Common myeloid progenitor, CD34-positive (primary cell): Measurements from ENCODE around the gene STK32B.

Source experiments
- CTCF ChIA-PET: fragments of 350-600 bp; sonication (Branson Sonifier 250); formaldehyde crosslinking; loops from one replicate; lab custom pipeline; 2021; ENCODE audit warnings: antibody characterized with exemption; lab: Charles Lee
- POLR2A ChIA-PET: fragments of 350-600 bp; sonication (Branson Sonifier 250); formaldehyde crosslinking; loops from one replicate; lab custom pipeline; 2021; ENCODE audit warnings: antibody characterized with exemption; lab: Charles Lee
- DNase-seq, 3 donors: peaks; one replicate each; pipeline versions ENCODE4 v3.0.0 to v3.0.0-alpha.2; 2013
- H3K27ac ChIP-seq, 2 experiments: 1 replicate in 1 of 2; 2 replicates in 1 of 2; pipeline ENCODE4 v1.7.0; 2013; ENCODE audit warnings: inconsistent platforms in 2 of 2, low read length in 2 of 2, mild to moderate bottlenecking in 2 of 2, low read depth in 1 of 2, moderate library complexity in 1 of 2; ENCODE audit not compliant: severe bottlenecking in 2 of 2, insufficient read depth in 1 of 2, poor library complexity in 1 of 2
- H3K27me3 ChIP-seq, 5 experiments: replicated peaks in 2 of 5; 1 replicate in 3 of 5; 2 replicates in 2 of 5; pipeline versions ENCODE4 v1.6.1 to v1.7.0; 2013; ENCODE audit warnings: low read length in 4 of 5, mild to moderate bottlenecking in 2 of 5, moderate library complexity in 2 of 5, inconsistent platforms in 1 of 5; ENCODE audit not compliant: insufficient read depth in 5 of 5, control insufficient read depth in 4 of 5
- H3K36me3 ChIP-seq, 4 experiments: 1 replicate in 2 of 4; 2 replicates in 2 of 4; pipeline versions ENCODE4 v1.6.1 to v1.7.0; 2013; ENCODE audit warnings: low read length in 3 of 4, control low read depth in 1 of 4, mild to moderate bottlenecking in 1 of 4; ENCODE audit not compliant: control insufficient read depth in 4 of 4, insufficient read depth in 4 of 4
- H3K4me1 ChIP-seq, 4 experiments: 1 replicate in 3 of 4; 2 replicates in 1 of 4; pipeline versions ENCODE4 v1.6.1 to v1.7.1; 2013; ENCODE audit warnings: low read length in 3 of 4, mild to moderate bottlenecking in 3 of 4, control low read depth in 1 of 4, inconsistent platforms in 1 of 4, moderate library complexity in 1 of 4; ENCODE audit not compliant: control insufficient read depth in 4 of 4, insufficient read depth in 4 of 4; ENCODE audit errors: control extremely low read depth in 1 of 4
- H3K4me3 ChIP-seq, 7 experiments: 1 replicate in 4 of 7; 2 replicates in 3 of 7; pipeline versions ENCODE4 v1.5.1 to v1.7.0; 2013; ENCODE audit warnings: mild to moderate bottlenecking in 7 of 7, low read length in 6 of 7, moderate library complexity in 6 of 7, inconsistent platforms in 2 of 7, low read depth in 2 of 7, control low read depth in 1 of 7; ENCODE audit not compliant: insufficient read depth in 4 of 7, control insufficient read depth in 1 of 7; ENCODE audit errors: extremely low read depth in 1 of 7
- H3K9me3 ChIP-seq, 5 experiments: 1 replicate in 4 of 5; 2 replicates in 1 of 5; pipeline versions ENCODE4 v1.6.1 to v1.7.1; 2013; ENCODE audit warnings: low read length in 4 of 5, mild to moderate bottlenecking in 2 of 5, inconsistent platforms in 1 of 5, low read depth in 1 of 5, moderate library complexity in 1 of 5; ENCODE audit not compliant: control insufficient read depth in 4 of 5, insufficient read depth in 2 of 5; ENCODE audit errors: control extremely low read depth in 1 of 5
- WGBS: methylation state at CpG from one replicate; pipeline ENCODE4 v1.1.5; 2013; ENCODE audit not compliant: insufficient coverage; 5-methylcytosine and 5-hydroxymethylcytosine counted together

The STK32B gene

GRCh38 chr4:5009796-5010195 is 41.5 kb upstream of the STK32B start:
- ChIA-PET POLR2A (no interaction called here), CTCF (interaction anchor here (0.6 to 0.9 kb wide), 2 partner anchors 8 to 13 kb away, joined by 3 read pairs; no protein-coding TSS in a partner anchor)
- Histone ChIP-seq H3K4me1 (peaks cover 2 to 18% (median 5%) of the 10 kb centered on the region in 4 experiments), H3K27ac (no peak overlapping the region), H3K27me3 (no peaks in the 10 kb centered on the region), H3K9me3 (no peaks in the 10 kb centered on the region), H3K4me3 (no peak overlapping the region), H3K36me3 (peaks cover 0 to 17% (median 0%) of the 10 kb centered on the region in 4 experiments)
- no peak for DNase-seq
- 97% methylated on average over 3 of the region's 3 CpGs for WGBS

GRCh38 chr4:5010984-5011383 is 40.3 kb upstream of the STK32B start:
- H3K4me1 ChIP-seq, result peaks cover 2 to 19% (median 5%) of the 10 kb centered on the region in 4 experiments
- ChIA-PET POLR2A (no interaction called here), CTCF (interaction anchor here (1.0 to 2.2 kb wide), 2 partner anchors 10 to 16 kb away, joined by 5 to 8 read pairs; no protein-coding TSS in a partner anchor)
- no peaks in the 10 kb centered on the region for H3K27me3 ChIP-seq
- no peak overlapping the region for H3K27ac ChIP-seq
- no peaks in the 10 kb centered on the region for H3K9me3 ChIP-seq
- H3K4me3 ChIP-seq, result no peak overlapping the region
- 95% methylated on average over 2 of the region's 2 CpGs for WGBS
- DNase-seq, result no peak
- H3K36me3 ChIP-seq, result peaks cover 0 to 27% (median 3%) of the 10 kb centered on the region in 4 experiments

DNA sequence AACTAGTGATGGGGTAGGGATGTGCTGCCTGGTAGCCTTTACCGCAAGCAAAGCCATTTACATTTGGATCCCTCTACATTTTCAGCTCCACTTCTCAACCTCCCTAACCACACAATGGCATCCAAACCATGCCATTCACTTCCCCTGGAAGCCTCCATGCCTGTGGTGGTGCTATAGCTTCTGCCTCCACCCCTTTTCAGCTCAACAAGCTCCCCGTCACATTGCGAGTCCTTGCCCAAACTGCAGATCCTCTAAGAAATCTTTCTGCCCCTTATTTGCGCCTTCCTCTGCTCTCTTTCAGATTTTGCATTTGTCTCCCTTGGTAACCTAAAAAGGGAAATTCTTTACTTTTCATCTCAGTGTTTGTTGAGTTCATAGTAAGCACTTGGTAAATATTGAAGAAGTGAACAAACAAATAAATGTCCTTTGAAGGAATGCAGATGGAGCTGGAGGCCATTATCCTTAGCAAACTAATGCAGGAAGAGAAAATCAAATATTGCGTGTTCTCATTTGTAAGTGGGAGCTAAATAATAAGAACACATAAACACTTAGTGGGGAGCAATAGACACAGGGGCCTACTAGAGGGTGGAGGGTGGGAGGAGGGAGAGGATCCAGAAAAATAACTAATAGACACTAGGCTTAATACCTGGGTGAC is 38.9 kb upstream of the STK32B start:
- ChIA-PET CTCF (interaction anchor here (1.4 to 2.2 kb wide), 3 partner anchors 12 to 31 kb away, joined by 3 to 8 read pairs (median 8); no protein-coding TSS in a partner anchor), POLR2A (no interaction called here)
- Histone ChIP-seq H3K9me3 (no peaks in the 10 kb centered on the region), H3K4me1 (peaks cover 2 to 23% (median 8%) of the 10 kb centered on the region in 4 experiments), H3K4me3 (no peak overlapping the region), H3K27me3 (no peaks in the 10 kb centered on the region), H3K27ac (no peak overlapping the region), H3K36me3 (peaks cover 0 to 40% (median 7%) of the 10 kb centered on the region in 4 experiments)
- no peak for DNase-seq
- 100% methylated on average over 2 of the region's 5 CpGs for WGBS

DNA sequence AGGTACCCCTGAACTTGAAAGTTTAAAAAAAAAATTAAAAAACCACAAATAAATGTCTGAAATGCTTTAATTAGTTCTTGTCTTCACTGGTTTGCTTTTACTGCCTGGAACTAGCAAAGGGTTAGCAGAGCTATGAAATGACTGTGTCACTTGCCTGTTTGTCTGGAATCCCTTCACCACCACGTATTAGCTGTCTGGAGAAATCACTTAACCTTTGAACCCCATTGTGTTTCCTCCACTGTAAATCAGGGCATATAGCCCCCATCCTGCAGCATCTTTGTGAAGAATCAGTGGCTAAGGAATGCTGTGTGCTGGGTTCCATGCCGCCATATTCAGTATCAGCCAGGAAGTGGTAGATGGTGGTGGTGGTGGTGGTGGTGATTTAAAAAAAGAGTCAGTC is 38.3 kb upstream of the STK32B start:
- WGBS, result 100% methylated on average over 2 of the region's 2 CpGs

DNA sequence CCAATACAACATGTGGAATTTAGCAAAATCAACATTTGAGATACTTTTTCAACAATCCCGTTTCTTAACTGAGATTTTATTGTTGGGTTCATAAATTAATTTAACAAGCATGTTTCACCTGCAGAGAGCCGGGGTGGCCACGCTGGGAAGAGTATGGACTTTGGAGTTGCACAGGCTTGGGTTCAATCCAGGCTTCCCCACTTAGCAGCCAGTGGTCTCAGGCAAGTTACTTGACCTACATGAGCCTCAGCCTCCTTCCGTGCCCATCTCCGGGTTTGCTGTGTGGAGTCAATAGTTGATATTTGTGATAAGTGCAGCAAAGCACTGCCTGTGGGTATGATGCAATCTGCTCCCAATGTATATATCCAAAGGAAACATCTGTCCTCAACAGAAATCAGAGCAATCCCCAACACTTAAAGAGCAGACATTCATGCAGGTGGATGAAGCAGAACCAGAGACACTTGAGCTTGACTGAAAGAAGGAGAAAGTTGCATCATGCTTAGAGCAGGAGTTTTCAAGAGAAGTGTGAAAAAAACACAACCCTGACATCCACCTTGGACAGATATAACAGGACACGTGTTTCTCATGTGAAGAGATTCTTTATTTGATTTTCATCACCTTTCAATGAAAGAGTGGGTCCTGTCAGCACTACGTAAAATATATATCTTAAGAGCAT is 37.1 kb upstream of the STK32B start:
- CTCF ChIA-PET, result interaction anchor here (1.4 kb wide), 1 partner anchor 10 kb away, joined by 4 read pairs; no protein-coding TSS in a partner anchor
- H3K27ac ChIP-seq, result no peak overlapping the region
- H3K36me3 ChIP-seq, result peaks cover 0 to 40% (median 7%) of the 10 kb centered on the region in 4 experiments
- peak in 2 of 3 donors; percentile 50 to 59 for DNase-seq
- POLR2A ChIA-PET, result no interaction called here
- H3K27me3 ChIP-seq, result no peaks in the 10 kb centered on the region
- WGBS, result 50% methylated on average over 4 of the region's 7 CpGs
- H3K9me3 ChIP-seq, result no peaks in the 10 kb centered on the region
- H3K4me1 ChIP-seq, result peaks cover 4 to 37% (median 16%) of the 10 kb centered on the region in 4 experiments
- H3K4me3 ChIP-seq, result no peak overlapping the region

More for the DNA sequence above, 38.3 kb upstream of the STK32B start:
- ChIA-PET POLR2A (no interaction called here), CTCF (interaction anchor here (1.8 to 2.2 kb wide), 2 partner anchors 12 to 14 kb away, joined by 8 read pairs; no protein-coding TSS in a partner anchor)
- no peaks in the 10 kb centered on the region for H3K9me3 ChIP-seq
- peaks cover 2 to 28% (median 12%) of the 10 kb centered on the region in 4 experiments for H3K4me1 ChIP-seq
- no peak overlapping the region for H3K4me3 ChIP-seq
- no peaks in the 10 kb centered on the region for H3K27me3 ChIP-seq
- peaks cover 0 to 40% (median 7%) of the 10 kb centered on the region in 4 experiments for H3K36me3 ChIP-seq
- DNase-seq, result no peak
- no peak overlapping the region for H3K27ac ChIP-seq

DNA sequence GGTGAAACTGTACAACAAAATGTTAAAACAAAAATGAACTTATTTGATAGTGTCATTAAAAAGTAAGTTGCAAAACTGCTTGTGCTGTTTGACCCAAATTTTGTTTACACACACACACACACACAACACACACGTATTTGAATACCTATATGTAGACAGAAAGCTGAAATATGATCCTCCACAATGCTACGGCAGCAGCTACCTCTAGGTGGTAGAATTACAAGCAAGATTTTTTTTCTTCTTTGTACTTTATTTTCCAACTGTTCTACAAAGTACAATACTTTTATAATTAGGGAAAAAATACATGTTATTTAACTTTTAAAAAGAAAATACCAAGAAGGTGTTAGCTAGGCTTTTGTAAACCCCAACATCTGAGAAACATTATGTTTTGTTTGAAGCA is 33.2 kb upstream of the STK32B start:
- Histone ChIP-seq H3K27me3 (no peaks in the 10 kb centered on the region), H3K27ac (no peak overlapping the region), H3K4me3 (peak overlapping the region in 6 of 7 experiments; percentile 46 to 82 (median 74)), H3K36me3 (peaks cover 0 to 38% (median 7%) of the 10 kb centered on the region in 4 experiments), H3K4me1 (peaks cover 4 to 50% (median 29%) of the 10 kb centered on the region in 4 experiments), H3K9me3 (no peaks in the 10 kb centered on the region)
- peak; percentile 40 to 72 (median 54) for DNase-seq
- ChIA-PET CTCF (interaction anchor here (1.1 to 3.1 kb wide), 12 partner anchors 8 to 35 kb away, joined by 3 to 14 read pairs (median 4); no protein-coding TSS in a partner anchor), POLR2A (no interaction called here)
- no CpG with 5 or more reads among the region's 2 CpGs for WGBS
